ENCODE data around the gene VSNL1. TPM values are rescaled to one million over a fixed set of nuclear protein-coding genes. Genes with fewer than 3 reads are reported as not detected.

Gene VSNL1
- total RNA-seq, 1 donor from 2014 or later, result 42.7 TPM

GRCh38 chr2:17627434-17627833 lies 86.9 kb downstream of the VSNL1 start:
- DNase-seq (ENCODE audit: low spot score), result no peak
- intact Hi-C loops (cut with DNase I), result no loop called here

- no peak for DNase-seq (ENCODE audit: low spot score)
- intact Hi-C loops (cut with DNase I), result no loop called here
Observed at GRCh38 chr2:17628349-17629261, 88.1 kb downstream of the VSNL1 start.

- no peak for DNase-seq (ENCODE audit: low spot score)
- intact Hi-C loops (cut with DNase I), result no loop called here
Observed at GRCh38 chr2:17630089-17630488, 89.6 kb downstream of the VSNL1 start.

GRCh38 chr2:17634997-17635396 lies 94.5 kb downstream of the VSNL1 start:
- intact Hi-C loops (cut with DNase I), result no loop called here
- no peak for DNase-seq (ENCODE audit: low spot score)

GRCh38 chr2:17636257-17636656 lies 95.8 kb downstream of the VSNL1 start:
- intact Hi-C loops (cut with DNase I), result no loop called here
- no peak for DNase-seq (ENCODE audit: low spot score)

- intact Hi-C loops (cut with DNase I), result no loop called here
- no peak for DNase-seq (ENCODE audit: low spot score)
Observed at GRCh38 chr2:17637131-17637906, 96.8 kb downstream of the VSNL1 start.

- intact Hi-C loops (cut with DNase I), result no loop called here
- DNase-seq (ENCODE audit: low spot score), result no peak
Observed at GRCh38 chr2:17638196-17638743, 97.8 kb downstream of the VSNL1 start.

GRCh38 chr2:17640406-17640805 lies 99.9 kb downstream of the VSNL1 start:
- intact Hi-C loops (cut with DNase I), result no loop called here

GRCh38 chr2:17643031-17643615 lies 102.6 kb downstream of the VSNL1 start:
- no peak for DNase-seq (ENCODE audit: low spot score)
- intact Hi-C loops (cut with DNase I), result no loop called here

More at GRCh38 chr2:17640406-17640805, 99.9 kb downstream of the VSNL1 start:
- no peak for DNase-seq (ENCODE audit: low spot score)

- DNase-seq (ENCODE audit: low spot score), result no peak
- intact Hi-C loops (cut with DNase I), result loop anchor here (2.0 kb wide), 1 partner anchor 104 kb away; the partner anchor contains the start of gene VSNL1
Observed at GRCh38 chr2:17644997-17645720, 104.7 kb downstream of the VSNL1 start.

GRCh38 chr2:17646081-17646554 lies 105.6 kb downstream of the VSNL1 start:
- DNase-seq (ENCODE audit: low spot score), result no peak
- intact Hi-C loops (cut with DNase I), result no loop called here

- intact Hi-C loops (cut with DNase I), result no loop called here
Observed at GRCh38 chr2:17646838-17647701, 106.6 kb downstream of the VSNL1 start.

GRCh38 chr2:17648581-17648980 lies 108.1 kb downstream of the VSNL1 start:
- intact Hi-C loops (cut with DNase I), result no loop called here
- no peak for DNase-seq (ENCODE audit: low spot score)

More at GRCh38 chr2:17646838-17647701, 106.6 kb downstream of the VSNL1 start:
- DNase-seq (ENCODE audit: low spot score), result no peak

GRCh38 chr2:17649026-17649425 lies 108.5 kb downstream of the VSNL1 start:
- intact Hi-C loops (cut with DNase I), result no loop called here
- no peak for DNase-seq (ENCODE audit: low spot score)

GRCh38 chr2:17652681-17653394 lies 112.3 kb downstream of the VSNL1 start:
- DNase-seq (ENCODE audit: low spot score), result no peak
- intact Hi-C loops (cut with DNase I), result no loop called here

GRCh38 chr2:17657759-17658158 lies 117.3 kb downstream of the VSNL1 start:
- no peak for DNase-seq (ENCODE audit: low spot score)
- intact Hi-C loops (cut with DNase I), result no loop called here

GRCh38 chr2:17658251-17658843 lies 117.9 kb downstream of the VSNL1 start:
- no peak for DNase-seq (ENCODE audit: low spot score)
- intact Hi-C loops (cut with DNase I), result no loop called here
